SK-N-MC (cell line): ENCODE measurements around the gene PPME1.
"Not testable (repeated sequence)": the region's sequence is repeated elsewhere in the genome, so short reads cannot be mapped to it uniquely, and the experiment has no call there.

Experiments
- DNase-seq: peaks from one replicate; pipeline ENCODE4 v3.0.0-alpha.2; 2011; ENCODE audit warnings: low read depth, low spot score
- H3K27ac ChIP-seq: fragments of 200-600 bp; sonication (generic); 2 replicates; pipeline ENCODE4 v1.5.1; 2016; ENCODE audit warnings: mixed run types
- H3K36me3 ChIP-seq: fragments of 200-600 bp; sonication (generic); 2 replicates; pipeline ENCODE4 v1.6.1; 2017; ENCODE audit warnings: antibody characterized with exemption, low read length, mixed read lengths; ENCODE audit not compliant: insufficient read depth
- H3K4me3 ChIP-seq: fragments of 200-600 bp; sonication (generic); 2 replicates; pipeline ENCODE4 v1.5.1; 2016
- H3K9ac ChIP-seq: fragments of 200-600 bp; sonication (generic); 2 replicates; pipeline ENCODE4 v1.8.0; 2017; ENCODE audit warnings: mixed run types, mixed read lengths; ENCODE audit not compliant: insufficient read length
- H3K9me3 ChIP-seq: fragments of 200-600 bp; sonication (generic); 2 replicates; pipeline ENCODE4 v1.6.1; 2017; ENCODE audit warnings: low read depth, mild to moderate bottlenecking, antibody characterized with exemption, low read length, moderate library complexity, mixed read lengths
- EZH2 ChIP-seq: fragments of 200-600 bp; sonication (generic); IDR thresholded peaks from one replicate; pipeline ENCODE4 v1.6.1; 2017; ENCODE audit warnings: antibody characterized with exemption
- FOXP2 ChIP-seq: optimal IDR thresholded peaks from 2 replicates; pipeline ENCODE3; 2011; ENCODE audit warnings: mild to moderate bottlenecking, moderate library complexity; ENCODE audit not compliant: insufficient read depth; ENCODE audit errors: extremely low read length, control extremely low read depth
- POLR2AphosphoS5 ChIP-seq: IDR thresholded peaks from 2 replicates; pipeline ENCODE4 v1.6.1; 2012; ENCODE audit warnings: mild to moderate bottlenecking, low read depth, low read length, borderline replicate concordance

PPME1 gene

DNA sequence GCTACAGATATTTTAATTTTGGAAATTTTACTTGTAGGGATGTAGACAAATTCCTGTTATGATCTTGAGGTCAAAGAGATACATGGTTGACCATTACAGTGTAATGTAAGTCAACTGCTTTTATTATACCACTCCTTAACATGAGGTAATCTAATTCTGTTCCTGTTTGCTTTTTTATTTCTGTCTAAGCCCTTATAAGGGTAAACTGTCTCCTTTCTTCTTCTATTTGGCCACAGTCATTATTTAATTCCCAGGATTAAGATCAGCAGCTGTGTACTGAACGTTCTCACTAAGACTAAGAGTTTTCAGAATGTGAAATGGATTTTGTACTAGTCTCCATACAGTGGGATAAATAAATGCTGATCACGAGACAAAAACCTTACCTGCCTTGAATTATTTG, 33.1 kb upstream of the PPME1 start:
- TF ChIP-seq FOXP2, result no peak
- TF ChIP-seq POLR2AphosphoS5, result no peak
- TF ChIP-seq EZH2, result no peak
- H3K9ac ChIP-seq, result no peak overlapping the region
- no peak overlapping the region for H3K4me3 ChIP-seq
- H3K27ac ChIP-seq, result no peak overlapping the region
- peaks cover 32% of the 10 kb centered on the region for H3K36me3 ChIP-seq
- no peaks in the 10 kb centered on the region for H3K9me3 ChIP-seq
- DNase-seq, result no peak

DNA sequence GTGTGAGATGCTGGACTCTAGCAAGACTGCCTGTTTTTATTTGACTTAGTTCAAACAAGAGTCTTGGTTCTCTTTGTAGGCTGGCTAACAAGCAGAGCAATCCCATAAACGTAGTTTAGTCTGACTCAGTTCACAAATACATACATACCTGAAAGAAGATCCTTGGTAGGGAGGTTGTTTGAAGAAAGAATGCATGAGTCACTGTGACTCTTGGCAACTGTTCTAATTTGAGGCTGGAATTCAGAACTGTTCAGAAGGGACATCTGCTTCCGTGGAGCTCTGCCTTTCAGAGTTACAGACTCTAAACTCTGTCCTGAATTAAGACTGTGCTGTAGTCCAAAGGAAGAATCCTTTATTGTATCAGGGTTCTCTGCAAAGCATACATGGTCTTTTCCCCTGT, 32.5 kb upstream of the PPME1 start:
- Histone ChIP-seq H3K9ac (no peak overlapping the region), H3K4me3 (no peak overlapping the region), H3K36me3 (peaks cover 27% of the 10 kb centered on the region), H3K27ac (peak overlapping the region; percentile 27; the same call in 1 of the 2 replicates), H3K9me3 (no peaks in the 10 kb centered on the region)
- DNase-seq, result no peak
- TF ChIP-seq EZH2, result no peak

DNA sequence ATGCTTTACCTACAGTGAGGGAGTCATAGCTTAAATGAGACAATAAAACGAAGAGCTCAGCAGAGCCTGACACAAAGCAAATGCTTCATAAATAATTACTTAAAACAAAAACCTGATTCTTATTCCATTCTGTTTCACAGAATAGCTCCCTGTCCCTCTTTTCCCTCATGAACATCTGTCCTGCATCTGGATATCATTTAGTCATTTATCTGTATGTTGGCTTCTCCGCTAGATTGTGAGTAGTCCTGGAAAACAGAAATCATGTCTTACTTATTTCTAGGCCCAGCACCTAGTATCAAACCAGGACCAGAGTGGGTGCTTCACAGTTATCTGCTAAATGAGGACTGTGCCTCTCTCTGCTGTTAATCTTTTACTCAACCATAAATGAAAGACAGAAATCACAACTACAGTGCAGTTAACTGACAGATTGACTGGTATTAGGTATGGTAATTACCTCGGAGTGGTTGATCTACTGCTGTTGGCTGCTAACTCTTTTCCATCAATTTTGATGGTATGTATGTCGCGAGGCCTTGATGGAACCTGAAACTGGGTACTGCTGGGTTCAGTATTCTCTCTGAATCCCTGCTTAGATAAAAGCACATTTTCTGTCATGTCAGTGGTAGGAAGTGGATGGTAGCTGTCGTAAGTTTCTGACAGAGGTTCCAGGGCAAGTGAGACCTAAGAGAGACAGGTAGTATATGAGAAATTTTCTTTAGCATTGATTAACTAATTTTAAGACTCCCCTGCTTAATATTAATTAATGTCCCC, 31.8 kb upstream of the PPME1 start:
- Histone ChIP-seq H3K9ac (no peak overlapping the region), H3K27ac (peak overlapping the region; percentile 27; the same call in 1 of the 2 replicates)
- no peak for TF ChIP-seq POLR2AphosphoS5
- no peak for TF ChIP-seq EZH2
- TF ChIP-seq FOXP2, result no peak

DNA sequence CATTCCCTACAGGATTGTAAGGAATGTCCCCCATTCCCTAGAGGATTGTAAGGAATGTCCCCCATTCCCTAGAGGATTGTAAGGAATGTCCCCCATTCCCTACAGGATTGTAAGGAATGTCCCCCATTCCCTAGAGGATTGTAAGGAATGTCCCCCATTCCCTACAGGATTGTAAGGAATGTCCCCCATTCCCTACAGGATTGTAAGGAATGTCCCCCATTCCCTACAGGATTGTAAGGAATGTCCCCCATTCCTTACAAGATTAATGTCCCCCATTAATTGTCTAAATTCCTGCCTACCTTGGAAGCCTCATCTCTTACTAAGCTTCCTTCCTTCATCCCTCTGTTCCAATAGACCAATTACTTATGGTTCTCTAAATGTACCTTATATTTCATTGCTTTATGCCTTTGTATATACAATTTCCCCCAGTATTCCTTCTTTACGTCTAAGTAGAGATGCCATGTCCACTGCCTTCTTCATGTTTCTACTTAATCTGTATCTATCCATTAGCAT, 31.1 kb upstream of the PPME1 start:
- not testable (repeated sequence) for H3K27ac ChIP-seq, DNase-seq, H3K9ac ChIP-seq, H3K9me3 ChIP-seq, H3K4me3 ChIP-seq
- peaks cover 27% of the 10 kb centered on the region for H3K36me3 ChIP-seq

More for the DNA sequence above, 31.8 kb upstream of the PPME1 start:
- DNase-seq, result no peak
- Histone ChIP-seq H3K4me3 (no peak overlapping the region), H3K9me3 (no peaks in the 10 kb centered on the region), H3K36me3 (peaks cover 27% of the 10 kb centered on the region)

DNA sequence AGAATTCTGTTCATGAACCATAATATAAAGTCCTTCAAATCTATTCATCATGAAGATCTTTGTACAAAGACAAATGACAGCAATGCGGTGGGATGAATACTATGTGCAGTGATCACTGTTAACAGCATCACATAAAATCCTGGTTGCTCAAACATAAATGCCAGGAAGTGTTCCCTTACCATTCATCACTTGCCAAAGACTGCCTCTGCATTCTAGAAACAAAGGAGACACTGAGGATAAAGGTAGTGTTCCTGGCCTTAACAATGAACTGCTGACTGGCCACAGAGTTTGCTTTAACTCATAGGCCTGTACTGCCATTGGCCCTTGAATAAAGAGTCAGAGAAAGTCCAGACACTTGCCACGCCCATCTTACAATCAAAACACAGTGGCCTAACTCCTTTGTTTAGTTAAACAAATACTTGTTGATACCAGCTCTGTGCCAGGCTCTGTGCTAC, 29.8 kb upstream of the PPME1 start:
- no peak overlapping the region for H3K9ac ChIP-seq
- no peak overlapping the region for H3K4me3 ChIP-seq
- no peak for DNase-seq
- H3K27ac ChIP-seq, result no peak overlapping the region
- no peak for TF ChIP-seq FOXP2
- TF ChIP-seq EZH2, result no peak
- no peak for TF ChIP-seq POLR2AphosphoS5
- no peaks in the 10 kb centered on the region for H3K9me3 ChIP-seq
- H3K36me3 ChIP-seq, result peaks cover 29% of the 10 kb centered on the region

DNA sequence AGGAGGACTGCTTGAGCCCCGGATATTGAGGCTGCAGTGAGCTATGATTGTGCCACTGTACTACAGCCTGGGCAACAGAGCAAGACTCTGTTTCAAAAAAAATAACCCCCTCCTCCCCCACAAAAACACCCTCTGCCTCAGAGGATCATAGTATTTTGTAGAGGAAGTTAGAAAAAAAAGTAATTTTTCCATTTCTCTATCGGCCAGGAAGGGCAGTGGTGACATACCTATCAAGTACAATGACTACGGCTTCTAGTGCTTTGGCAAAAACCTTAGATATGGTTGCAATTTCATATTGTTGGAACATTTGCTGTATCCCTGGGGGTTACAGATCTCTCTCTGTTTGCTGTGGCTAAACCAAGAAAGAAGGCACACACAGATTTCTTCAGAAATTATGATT, 29.2 kb upstream of the PPME1 start:
- H3K9me3 ChIP-seq, result no peaks in the 10 kb centered on the region
- TF ChIP-seq FOXP2, result no peak
- no peak for TF ChIP-seq EZH2
- no peak for TF ChIP-seq POLR2AphosphoS5
- no peak overlapping the region for H3K27ac ChIP-seq
- DNase-seq, result no peak
- H3K4me3 ChIP-seq, result no peak overlapping the region
- no peak overlapping the region for H3K9ac ChIP-seq
- H3K36me3 ChIP-seq, result peaks cover 27% of the 10 kb centered on the region

DNA sequence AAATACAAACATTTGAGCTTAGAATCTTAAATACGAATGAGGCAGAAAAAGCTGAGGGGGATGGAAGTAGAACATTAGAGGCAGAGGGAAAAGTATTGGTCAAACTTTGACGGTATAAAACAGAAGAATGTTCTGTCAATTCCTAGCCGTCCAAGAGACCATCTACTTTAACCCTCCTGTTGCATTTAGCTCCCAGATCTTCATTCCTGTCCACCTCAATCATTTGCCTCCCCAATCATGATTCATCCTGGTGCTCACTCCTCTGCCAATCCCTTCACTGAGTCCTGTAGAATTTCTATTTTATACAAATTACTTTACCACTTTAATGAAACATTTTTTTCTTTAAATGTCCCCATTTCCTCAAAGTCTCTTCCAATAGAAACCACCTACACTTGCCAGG, 28.5 kb upstream of the PPME1 start:
- Histone ChIP-seq H3K36me3 (peaks cover 30% of the 10 kb centered on the region), H3K27ac (no peak overlapping the region), H3K9me3 (no peaks in the 10 kb centered on the region), H3K9ac (no peak overlapping the region), H3K4me3 (no peak overlapping the region)
- no peak for TF ChIP-seq FOXP2
- TF ChIP-seq POLR2AphosphoS5, result no peak
- no peak for TF ChIP-seq EZH2
- DNase-seq, result no peak

DNA sequence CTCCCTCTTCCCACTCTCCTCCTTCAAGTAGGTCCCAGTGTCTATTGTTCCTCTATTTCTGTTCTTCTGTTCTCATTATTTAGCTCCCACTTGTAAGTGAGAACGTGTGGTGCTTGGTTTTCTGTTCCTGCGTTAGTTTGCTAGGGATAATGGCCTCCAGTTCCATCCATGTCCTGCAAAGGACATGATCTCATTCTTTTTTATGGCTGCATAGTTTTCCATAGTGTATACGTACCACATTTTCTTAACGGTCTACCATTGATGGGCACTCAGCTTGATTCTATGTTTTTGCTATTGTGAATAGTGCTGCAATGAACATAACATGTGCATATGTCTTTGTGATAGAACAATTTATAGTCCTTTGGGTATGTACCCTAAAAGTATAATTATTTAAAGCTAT, 26.5 kb upstream of the PPME1 start:
- Histone ChIP-seq H3K27ac (no peak overlapping the region), H3K9me3 (no peaks in the 10 kb centered on the region), H3K36me3 (peaks cover 16% of the 10 kb centered on the region), H3K4me3 (no peak overlapping the region), H3K9ac (no peak overlapping the region)
- TF ChIP-seq FOXP2 (no peak), EZH2 (no peak), POLR2AphosphoS5 (no peak)
- no peak for DNase-seq
